Right cardiac atrium (tissue), 5 donors: ENCODE results near the gene RNF213. TPM values are rescaled to one million over a fixed set of nuclear protein-coding genes. Genes with fewer than 3 reads are reported as not detected.
"Not testable (repeated sequence)": the region's sequence is repeated elsewhere in the genome, so short reads cannot be mapped to it uniquely, and the experiment has no call there.

Experiments used
- ATAC-seq, 2 donors: fragments of 200-7000 bp; cut with Tn5 transposase; one replicate each; pipeline versions ENCODE4 v1.8.0 to v1.9.1; 2020; ENCODE audit warnings: moderate library complexity in 2 of 2, mild to moderate bottlenecking in 1 of 2
- DNase-seq, 3 donors: peaks; one replicate each; pipeline ENCODE4 v3.0.0-alpha.2; 2020
- H3K27ac ChIP-seq: one replicate; pipeline ENCODE4 v1.5.1; 2013; ENCODE audit warnings: mild to moderate bottlenecking, low read length, control low read depth, moderate library complexity
- H3K27me3 ChIP-seq: one replicate; pipeline ENCODE4 v1.6.1; 2013; ENCODE audit not compliant: control insufficient read depth, insufficient read depth
- H3K4me1 ChIP-seq: one replicate; pipeline ENCODE4 v1.6.1; 2013; ENCODE audit warnings: low read length; ENCODE audit not compliant: control insufficient read depth, insufficient read depth
- H3K4me3 ChIP-seq: one replicate; pipeline ENCODE4 v1.5.1; 2013; ENCODE audit warnings: low read length, control low read depth
- H3K9me3 ChIP-seq: one replicate; pipeline ENCODE4 v1.6.1; 2013; ENCODE audit warnings: low read length; ENCODE audit not compliant: control insufficient read depth
- WGBS: extraction: QIAGEN DNeasy Blood & Tissue Kit; methylation state at CpG from one replicate; pipeline ENCODE4 v1.1.7; 2013; 5-methylcytosine and 5-hydroxymethylcytosine counted together
- intact Hi-C, 4 donors: fragments of 100-400 bp; cut with DNase I; formaldehyde crosslinking; loops; one replicate each; pipeline versions ENCODE4 v1.11.0 to v1.14.0; 2022 to 2023
- polyA plus RNA-seq: library from polyadenylated mRNA; stranded (reverse); fragments of 200-250 nt; gene quantifications from one replicate; pipeline ENCODE4 v1.2.3, GENCODE V29; 2013
- total RNA-seq, 4 donors: library from RNA; stranded (reverse); fragmentation: NEBNext Ultra II Directional; extraction: Animal tissue kit (Norgen Biotek cat#: 25700); gene quantifications; one replicate each; pipeline ENCODE4 v1.2.1, GENCODE V29; 2021
- donor health status: healthy with polysubstance abuse.
- donor health status: DM: no; HTN: yes; CAD: no.
- donor health status: DM: no; HTN: no; CAD: no.
- donor health status: DM: no; HTN: yes; CAD: no; lungs with severe emphysema.
- donor health status: DM: yes; HTN: yes; CAD: no.

Gene RNF213
- total and polyA plus RNA-seq, 5 donors: 28.7 to 49.7 (median 43.0) TPM

- Histone ChIP-seq H3K27ac (no peak overlapping the region), H3K4me3 (no peak overlapping the region), H3K27me3 (no peaks in the 10 kb centered on the region), H3K9me3 (no peaks in the 10 kb centered on the region), H3K4me1 (peaks cover 3% of the 10 kb centered on the region)
- peak in 1 of 2 donors; percentile 18 for ATAC-seq
- WGBS: 79% methylated on average over 6 of the region's 6 CpGs
- no peak for DNase-seq
- intact Hi-C loops: no loop called here
These were observed 136.4 kb downstream of the RNF213 start for GRCh38 chr17:80397034-80397387.

GRCh38 chr17:80397686-80398085, 137.0 kb downstream of the RNF213 start:
- intact Hi-C loops: no loop called here
- 76% methylated on average over 10 of the region's 10 CpGs for WGBS
- no peaks in the 10 kb centered on the region for H3K9me3 ChIP-seq
- peaks cover 3% of the 10 kb centered on the region for H3K4me1 ChIP-seq
- ATAC-seq (no peak), DNase-seq (no peak)
- no peaks in the 10 kb centered on the region for H3K27me3 ChIP-seq
- no peak overlapping the region for H3K27ac ChIP-seq
- no peak overlapping the region for H3K4me3 ChIP-seq

GRCh38 chr17:80401086-80401485, 140.4 kb downstream of the RNF213 start:
- H3K9me3 ChIP-seq, DNase-seq, H3K4me3 ChIP-seq, H3K27ac ChIP-seq, ATAC-seq, H3K4me1 ChIP-seq, intact Hi-C loops, H3K27me3 ChIP-seq: not testable (repeated sequence)
- 84% methylated on average over 9 of the region's 9 CpGs for WGBS

GRCh38 chr17:80402102-80402501, 141.4 kb downstream of the RNF213 start:
- H3K27me3 ChIP-seq, intact Hi-C loops, H3K4me3 ChIP-seq, H3K4me1 ChIP-seq, DNase-seq, H3K9me3 ChIP-seq, H3K27ac ChIP-seq, ATAC-seq: not testable (repeated sequence)
- 93% methylated on average over 13 of the region's 13 CpGs for WGBS

GRCh38 chr17:80402959-80403358, 142.3 kb downstream of the RNF213 start:
- H3K27ac ChIP-seq: no peak overlapping the region
- H3K27me3 ChIP-seq: no peaks in the 10 kb centered on the region
- no peak overlapping the region for H3K4me3 ChIP-seq
- no peak for ATAC-seq
- no peak for DNase-seq
- no peaks in the 10 kb centered on the region for H3K9me3 ChIP-seq
- WGBS: 93% methylated on average over 4 of the region's 4 CpGs
- H3K4me1 ChIP-seq: no peaks in the 10 kb centered on the region
- intact Hi-C loops: no loop called here

GRCh38 chr17:80406146-80406545, 145.5 kb downstream of the RNF213 start:
- WGBS: 90% methylated on average over 8 of the region's 8 CpGs
- H3K27ac ChIP-seq: no peak overlapping the region
- intact Hi-C loops: no loop called here

GRCh38 chr17:80407917-80408316, 147.3 kb downstream of the RNF213 start:
- H3K27me3 ChIP-seq, H3K4me1 ChIP-seq, H3K27ac ChIP-seq, DNase-seq, H3K4me3 ChIP-seq, H3K9me3 ChIP-seq, ATAC-seq, intact Hi-C loops: not testable (repeated sequence)
- WGBS: 83% methylated on average over 5 of the region's 5 CpGs

More at GRCh38 chr17:80406146-80406545, 145.5 kb downstream of the RNF213 start:
- Histone ChIP-seq H3K4me3 (no peak overlapping the region), H3K9me3 (no peaks in the 10 kb centered on the region), H3K27me3 (no peaks in the 10 kb centered on the region), H3K4me1 (no peaks in the 10 kb centered on the region)
- DNase-seq (no peak), ATAC-seq (no peak)

GRCh38 chr17:80408872-80409271, 148.2 kb downstream of the RNF213 start:
- no peak for ATAC-seq
- WGBS: 12% methylated on average over 6 of the region's 6 CpGs

GRCh38 chr17:80409626-80410025, 149.0 kb downstream of the RNF213 start:
- ATAC-seq (no peak), DNase-seq (no peak)
- Histone ChIP-seq H3K27ac (no peak overlapping the region), H3K4me1 (no peaks in the 10 kb centered on the region), H3K4me3 (no peak overlapping the region), H3K9me3 (no peaks in the 10 kb centered on the region), H3K27me3 (no peaks in the 10 kb centered on the region)
- intact Hi-C loops: no loop called here
- 92% methylated on average over 13 of the region's 13 CpGs for WGBS

More at GRCh38 chr17:80408872-80409271, 148.2 kb downstream of the RNF213 start:
- DNase-seq: no peak
- H3K27me3 ChIP-seq: no peaks in the 10 kb centered on the region
- no peaks in the 10 kb centered on the region for H3K9me3 ChIP-seq
- no peaks in the 10 kb centered on the region for H3K4me1 ChIP-seq
- no peak overlapping the region for H3K27ac ChIP-seq
- H3K4me3 ChIP-seq: no peak overlapping the region
- intact Hi-C loops: no loop called here

GRCh38 chr17:80410441-80411087, 149.9 kb downstream of the RNF213 start:
- WGBS: 76% methylated on average over 16 of the region's 16 CpGs
- H3K27me3 ChIP-seq, H3K4me1 ChIP-seq, ATAC-seq, H3K9me3 ChIP-seq, H3K4me3 ChIP-seq, H3K27ac ChIP-seq, intact Hi-C loops, DNase-seq: not testable (repeated sequence)

GRCh38 chr17:80413771-80414507, 153.3 kb downstream of the RNF213 start:
- no peak for DNase-seq
- ATAC-seq: no peak
- Histone ChIP-seq H3K4me1 (no peaks in the 10 kb centered on the region), H3K9me3 (no peaks in the 10 kb centered on the region), H3K27me3 (no peaks in the 10 kb centered on the region), H3K4me3 (peak overlapping the region; percentile 70), H3K27ac (no peak overlapping the region)
- intact Hi-C loops: no loop called here
- 50% methylated on average over 26 of the region's 26 CpGs for WGBS
